Endothelial cell of umbilical vein (primary cell): ENCODE results near the gene P2RX4. TPM values are rescaled to one million over a fixed set of nuclear protein-coding genes. Genes with fewer than 3 reads are reported as not detected.
"Not testable (repeated sequence)": the region's sequence is repeated elsewhere in the genome, so short reads cannot be mapped to it uniquely, and the experiment has no call there.

Experiments
- BruUV-seq: library from RNA; stranded (reverse); fragments of 400-500 nt; replicated peaks from 2 replicates; lab custom pipeline; 2021; lab: Mats Ljungman, UMichigan
- CTCF ChIA-PET: fragments of 300-600, 350-600 bp; sonication (Branson Sonifier 250); formaldehyde crosslinking; loops from one replicate; lab custom pipeline; 2021; ENCODE audit warnings: antibody characterized with exemption, inconsistent platforms; lab: Charles Lee
- POLR2A ChIA-PET: fragments of 300-600, 350-600 bp; sonication (Branson Sonifier 250); formaldehyde crosslinking; loops from one replicate; lab custom pipeline; 2021; ENCODE audit warnings: antibody characterized with exemption, inconsistent platforms; lab: Charles Lee
- DNase-seq: peaks from one replicate; pipeline ENCODE4 v3.0.0-alpha.2; 2011; ENCODE audit warnings: low read depth, low spot score
- FAIRE-seq: peaks from 2 replicates; lab custom pipeline; 2011; peaks lifted over from hg19 to GRCh38; lab: Jason Lieb, UNC
- H2AFZ ChIP-seq: 2 replicates; pipeline ENCODE4 v1.6.0; 2012; ENCODE audit warnings: low read depth, low read length, control low read depth, inconsistent platforms
- H3K27ac ChIP-seq: 2 replicates; pipeline ENCODE4 v1.5.1; 2011; ENCODE audit warnings: low read depth, mild to moderate bottlenecking, control low read depth, low read length, moderate library complexity; ENCODE audit not compliant: insufficient read depth
- H3K27me3 ChIP-seq, 2 experiments: 2 replicates each; pipeline versions ENCODE4 v1.6.0 to v1.6.1; 2011; ENCODE audit warnings: low read length in 2 of 2, mixed read lengths in 1 of 2; ENCODE audit not compliant: control insufficient read depth in 2 of 2, insufficient read depth in 2 of 2
- H3K36me3 ChIP-seq, 2 experiments: 2 replicates in 1 of 2; 3 replicates in 1 of 2; pipeline ENCODE4 v1.5.1; 2011; ENCODE audit warnings: low read length in 2 of 2, mild to moderate bottlenecking in 1 of 2, moderate library complexity in 1 of 2; ENCODE audit not compliant: control insufficient read depth in 2 of 2, insufficient read depth in 2 of 2; ENCODE audit errors: extremely low read depth in 1 of 2
- H3K4me1 ChIP-seq: 3 replicates; pipeline ENCODE4 v1.5.1; 2011; ENCODE audit warnings: mild to moderate bottlenecking, low read length; ENCODE audit not compliant: control insufficient read depth, insufficient read depth; ENCODE audit errors: extremely low read depth
- H3K4me2 ChIP-seq: 2 replicates; pipeline ENCODE4 v1.6.1; 2011; ENCODE audit warnings: low read length, control low read depth, mixed read lengths; ENCODE audit not compliant: insufficient read depth
- H3K4me3 ChIP-seq, 3 experiments: fragments of 200-600 bp in 1 of 3; sonication (generic), shearing (Covaris generic) in 1 of 3; replicated peaks in 1 of 3; 2 replicates each; pipeline ENCODE4 v1.5.1; 2011 to 2016; ENCODE audit warnings: control low read depth in 3 of 3, low read length in 3 of 3, mild to moderate bottlenecking in 2 of 3, inconsistent platforms in 1 of 3, low read depth in 1 of 3, moderate library complexity in 1 of 3; ENCODE audit not compliant: insufficient read depth in 1 of 3
- H3K79me2 ChIP-seq: 2 replicates; pipeline ENCODE4 v1.6.0; 2012; ENCODE audit warnings: low read length, inconsistent platforms; ENCODE audit not compliant: control insufficient read depth, insufficient read depth
- H3K9ac ChIP-seq: replicated peaks from 2 replicates; pipeline ENCODE3; 2011; ENCODE audit warnings: low read length, control low read depth; ENCODE audit not compliant: insufficient read depth; ENCODE audit errors: extremely low read depth
- H3K9me1 ChIP-seq: replicated peaks from 3 replicates; pipeline ENCODE4 v1.6.0; 2011; ENCODE audit warnings: mild to moderate bottlenecking, low read length; ENCODE audit not compliant: control insufficient read depth, insufficient read depth; ENCODE audit errors: extremely low read depth
- H3K9me3 ChIP-seq: replicated peaks from 2 replicates; pipeline ENCODE4 v1.5.1; 2012; ENCODE audit warnings: low read length, inconsistent platforms; ENCODE audit not compliant: control insufficient read depth, insufficient read depth
- H4K20me1 ChIP-seq: replicated peaks from 2 replicates; pipeline ENCODE3; 2011; ENCODE audit warnings: mild to moderate bottlenecking, low read length; ENCODE audit not compliant: control insufficient read depth, insufficient read depth; ENCODE audit errors: extremely low read depth
- CTCF ChIP-seq, 2 donors: IDR thresholded peaks; 1 replicate in 1 of 2; 2 replicates in 1 of 2; pipeline ENCODE4 v1.5.1; 2011; ENCODE audit warnings: low read length in 2 of 2, mild to moderate bottlenecking in 2 of 2, moderate library complexity in 2 of 2, control low read depth in 1 of 2, inconsistent platforms in 1 of 2, low read depth in 1 of 2; ENCODE audit not compliant: insufficient read depth in 1 of 2; ENCODE audit errors: extremely low read depth in 1 of 2
- EZH2 ChIP-seq: IDR thresholded peaks from 2 replicates; pipeline ENCODE4 v1.6.1; 2012; ENCODE audit warnings: borderline replicate concordance, low read depth, mild to moderate bottlenecking, moderate library complexity, low read length, inconsistent platforms; ENCODE audit not compliant: severe bottlenecking
- FOS ChIP-seq: IDR thresholded peaks from 2 replicates; pipeline ENCODE4 v1.6.1; 2011; ENCODE audit warnings: mild to moderate bottlenecking, low read length, moderate library complexity, borderline replicate concordance; ENCODE audit not compliant: insufficient read depth
- GATA2 ChIP-seq: IDR thresholded peaks from 2 replicates; pipeline ENCODE4 v1.7.0; 2011; ENCODE audit warnings: low read depth, mild to moderate bottlenecking, moderate library complexity, mixed read lengths, low read length; ENCODE audit not compliant: insufficient read length, insufficient read depth
- JUN ChIP-seq: IDR thresholded peaks from 2 replicates; pipeline ENCODE4 v1.6.1; 2011; ENCODE audit warnings: borderline replicate concordance, low read depth; ENCODE audit not compliant: insufficient read length, insufficient read depth
- MAX ChIP-seq: IDR thresholded peaks from 2 replicates; pipeline ENCODE4 v1.6.1; 2011; ENCODE audit not compliant: insufficient read depth, insufficient read length
- MYC ChIP-seq: IDR thresholded peaks from one replicate; pipeline ENCODE4 v1.6.1; 2011; ENCODE audit warnings: mild to moderate bottlenecking, low read depth, low read length
- POLR2A ChIP-seq: IDR thresholded peaks from 2 replicates; pipeline ENCODE4 v1.6.1; 2012; ENCODE audit warnings: low read depth, mild to moderate bottlenecking, control low read depth, low read length
- POLR2AphosphoS5 ChIP-seq: IDR thresholded peaks from 2 replicates; pipeline ENCODE4 v1.6.1; 2012; ENCODE audit warnings: low read depth, mild to moderate bottlenecking, control low read depth, low read length, moderate library complexity; ENCODE audit not compliant: insufficient read depth
- dilution Hi-C: fragments of 300-500 bp; cut with MboI; formaldehyde crosslinking; loops from one replicate; pipeline ENCODE4 v1.15.0; 2019; ENCODE audit warnings: low sequenced_read_pairs; ENCODE audit not compliant: extremely low pct_ligation_motif_present
- intact Hi-C: fragments of 100-400 bp; cut with micrococcal nuclease; formaldehyde crosslinking; loops from one replicate; pipeline ENCODE4 v1.10.0; 2022
- polyA plus RNA-seq, 4 experiments: library from polyadenylated mRNA; depleted of rRNA in 3 of 4; stranded (reverse) in 3 of 4; unstranded in 1 of 4; fragments of >200 nt; gene quantifications; 2 replicates each; pipeline versions ENCODE4 v1.2.1 to v1.2.3, GENCODE V29; 2011 to 2012; ENCODE audit warnings: missing spikeins in 1 of 4
- total RNA-seq: library from RNA; stranded (reverse); gene quantifications from 2 replicates; pipeline ENCODE4 v1.2.3, GENCODE V29; 2021

P2RX4 gene
- total and polyA plus RNA-seq, 2 donors (not counting 3 experiments of a cell fraction or from before 2014, with no cell fraction given), result 92.8 to 116 TPM

- dilution Hi-C loops (no loop called here), intact Hi-C loops (no loop called here)
- Histone ChIP-seq H3K9me1 (no peaks in the 10 kb centered on the region), H4K20me1 (no peaks in the 10 kb centered on the region), H3K9me3 (no peaks in the 10 kb centered on the region), H2AFZ (no peak overlapping the region), H3K4me2 (no peak overlapping the region), H3K4me1 (no peaks in the 10 kb centered on the region), H3K9ac (no peak overlapping the region), H3K36me3 (peaks cover 6 to 37% of the 10 kb centered on the region in 2 experiments), H3K4me3 (no peak overlapping the region), H3K27me3 (no peaks in the 10 kb centered on the region), H3K27ac (no peak overlapping the region), H3K79me2 (no peaks in the 10 kb centered on the region)
- FAIRE-seq (no peak), DNase-seq (no peak)
- no peak for TF ChIP-seq EZH2
- TF ChIP-seq POLR2AphosphoS5, result no peak
- TF ChIP-seq CTCF (IDR thresholded peaks at IDR 0.05; ENCODE audit: extremely low read depth in 1 of 2, insufficient read depth in 1 of 2, low read depth in 1 of 2, low read length in 2 of 2), result no peak
- no peak for TF ChIP-seq POLR2A
- no peak for TF ChIP-seq MAX
- TF ChIP-seq JUN, result no peak
- no peak for TF ChIP-seq GATA2
- no peak for TF ChIP-seq MYC
- no peak for TF ChIP-seq FOS
- BruUV-seq, result no TSS peak
- ChIA-PET POLR2A (no interaction called here), CTCF (no interaction called here)
Observed at GRCh38 chr12:121255433-121255832, 45.5 kb downstream of the P2RX4 start.

- H3K9me3 ChIP-seq, BruUV-seq, H3K4me1 ChIP-seq, intact Hi-C loops, DNase-seq, H3K79me2 ChIP-seq, FAIRE-seq, H4K20me1 ChIP-seq, H3K27ac ChIP-seq, POLR2A ChIA-PET, dilution Hi-C loops, H2AFZ ChIP-seq, H3K27me3 ChIP-seq, H3K9me1 ChIP-seq, CTCF ChIA-PET, H3K4me2 ChIP-seq, H3K9ac ChIP-seq, H3K4me3 ChIP-seq: not testable (repeated sequence)
- H3K36me3 ChIP-seq, result peaks cover 6 to 39% of the 10 kb centered on the region in 2 experiments
Observed at GRCh38 chr12:121257704-121258449, 47.9 kb downstream of the P2RX4 start.
